Naive thymus-derived CD4-positive, alpha-beta T cell (primary cell): Measurements from ENCODE around the gene SLC9A3. TPM values are rescaled to one million over a fixed set of nuclear protein-coding genes. Genes with fewer than 3 reads are reported as not detected.

Source experiments
- ATAC-seq: fragments of 150-1000 bp; cut with Tn5 transposase; 2 replicates; pipeline ENCODE4 v1.10.0; 2021; ENCODE audit warnings: mild to moderate bottlenecking, moderate library complexity
- CTCF ChIA-PET: fragments of 350-600 bp; sonication (Branson Sonifier 250); formaldehyde crosslinking; loops from one replicate; lab custom pipeline; 2021; ENCODE audit warnings: antibody characterized with exemption; lab: Charles Lee
- POLR2A ChIA-PET: fragments of 350-600 bp; sonication (Branson Sonifier 250); formaldehyde crosslinking; loops from one replicate; lab custom pipeline; 2021; ENCODE audit warnings: antibody characterized with exemption, inconsistent platforms; lab: Charles Lee
- DNase-seq, 9 donors: peaks; one replicate each; pipeline versions ENCODE4 v3.0.0 to v3.0.0-alpha.2; 2020 to 2022; ENCODE audit warnings: mixed read lengths in 1 of 9
- H3K27ac ChIP-seq: one replicate; pipeline ENCODE4 v1.7.0; 2013; ENCODE audit warnings: mild to moderate bottlenecking, low read depth, low read length, moderate library complexity
- H3K27me3 ChIP-seq, 2 donors: one replicate each; pipeline ENCODE4 v1.7.0; 2013; ENCODE audit warnings: low read length in 2 of 2, mild to moderate bottlenecking in 2 of 2, moderate library complexity in 2 of 2; ENCODE audit not compliant: control insufficient read depth in 2 of 2, insufficient read depth in 2 of 2
- H3K36me3 ChIP-seq, 3 experiments: 1 replicate in 2 of 3; 2 replicates in 1 of 3; pipeline ENCODE4 v1.7.0; 2013; ENCODE audit warnings: low read length in 3 of 3, mild to moderate bottlenecking in 3 of 3, moderate library complexity in 1 of 3; ENCODE audit not compliant: insufficient read depth in 3 of 3, control insufficient read depth in 2 of 3
- H3K4me1 ChIP-seq, 2 donors: one replicate each; pipeline ENCODE4 v1.7.0; 2013; ENCODE audit warnings: low read length in 2 of 2, mild to moderate bottlenecking in 2 of 2, moderate library complexity in 1 of 2; ENCODE audit not compliant: control insufficient read depth in 2 of 2, insufficient read depth in 2 of 2
- H3K4me3 ChIP-seq: 2 replicates; pipeline ENCODE4 v1.7.0; 2013; ENCODE audit warnings: mild to moderate bottlenecking, low read length
- H3K9me3 ChIP-seq, 3 experiments: 1 replicate in 2 of 3; 2 replicates in 1 of 3; pipeline ENCODE4 v1.7.0; 2013; ENCODE audit warnings: low read length in 3 of 3; ENCODE audit not compliant: control insufficient read depth in 2 of 3
- H3K27ac Mint-ChIP-seq, 9 donors: one replicate each; pipeline ENCODE4 v1.8.0; 2020 to 2022; ENCODE audit warnings: mixed read lengths in 9 of 9, mild to moderate bottlenecking in 8 of 9, moderate library complexity in 5 of 9, inconsistent platforms in 2 of 9
- H3K27me3 Mint-ChIP-seq, 5 donors: one replicate each; pipeline ENCODE4 v1.8.0; 2021 to 2022; ENCODE audit warnings: mixed read lengths in 5 of 5, mild to moderate bottlenecking in 1 of 5
- H3K36me3 Mint-ChIP-seq, 5 donors: one replicate each; pipeline ENCODE4 v1.8.0; 2020 to 2022; ENCODE audit warnings: mixed read lengths in 5 of 5, mild to moderate bottlenecking in 3 of 5, inconsistent platforms in 1 of 5
- H3K4me1 Mint-ChIP-seq, 7 donors: one replicate each; pipeline ENCODE4 v1.8.0; 2020 to 2022; ENCODE audit warnings: mixed read lengths in 7 of 7, mild to moderate bottlenecking in 3 of 7, inconsistent platforms in 1 of 7
- H3K4me3 Mint-ChIP-seq, 10 donors: one replicate each; pipeline ENCODE4 v1.8.0; 2020 to 2022; ENCODE audit warnings: mild to moderate bottlenecking in 10 of 10, mixed read lengths in 10 of 10, moderate library complexity in 6 of 10, inconsistent platforms in 2 of 10
- H3K9me3 Mint-ChIP-seq, 11 donors: one replicate each; pipeline ENCODE4 v1.8.0; 2020 to 2022; ENCODE audit warnings: mixed read lengths in 11 of 11, mild to moderate bottlenecking in 4 of 11, inconsistent platforms in 1 of 11, moderate library complexity in 1 of 11
- intact Hi-C, 2 donors: fragments of 100-400 bp; cut with micrococcal nuclease; formaldehyde crosslinking; loops; one replicate each; pipeline ENCODE4 v1.15.1; 2023
- polyA plus RNA-seq, 2 donors: library from polyadenylated mRNA; unstranded; fragments of 300-500 nt; fragmentation: Illumina TruSeq; gene quantifications; one replicate each; pipeline ENCODE4 v1.2.3, GENCODE V29; 2021
- total RNA-seq, 6 experiments: library from RNA in 5 of 6; stranded (reverse) in 5 of 6; gene quantifications; 1 replicate in 5 of 6; 2 replicates in 1 of 6; pipeline ENCODE4 v1.2.3 and lab custom pipeline; 2021 to 2026

Gene SLC9A3
- total and polyA plus RNA-seq, 7 experiments from 2014 or later = 1.5 to 5.5 (median 3.2) TPM

GRCh38 chr5:570446-570845, 46.2 kb upstream of the SLC9A3 start:
- no peak overlapping the region for H3K27ac ChIP-seq
- no peaks in the 10 kb centered on the region for H3K36me3 ChIP-seq
- H3K9me3 Mint-ChIP-seq = peaks cover 0 to 18% (median 7%) of the 10 kb centered on the region in 11 donors
- no peaks in the 10 kb centered on the region for H3K4me1 ChIP-seq
- no peaks in the 10 kb centered on the region for H3K27me3 ChIP-seq
- no peak for ATAC-seq
- H3K27ac Mint-ChIP-seq = no peak overlapping the region
- H3K36me3 Mint-ChIP-seq = peaks cover 0 to 10% (median 4%) of the 10 kb centered on the region in 5 donors
- peaks cover 23 to 45% (median 41%) of the 10 kb centered on the region in 5 donors for H3K27me3 Mint-ChIP-seq
- intact Hi-C loops = no loop called here
- no peak overlapping the region for H3K4me3 Mint-ChIP-seq
- peaks cover 0 to 4% (median 0%) of the 10 kb centered on the region in 7 donors for H3K4me1 Mint-ChIP-seq
- H3K9me3 ChIP-seq = peaks cover 0 to 5% (median 0%) of the 10 kb centered on the region in 3 experiments
- no peak overlapping the region for H3K4me3 ChIP-seq
- DNase-seq = no peak
- CTCF ChIA-PET = no interaction called here
- POLR2A ChIA-PET = no interaction called here

DNA sequence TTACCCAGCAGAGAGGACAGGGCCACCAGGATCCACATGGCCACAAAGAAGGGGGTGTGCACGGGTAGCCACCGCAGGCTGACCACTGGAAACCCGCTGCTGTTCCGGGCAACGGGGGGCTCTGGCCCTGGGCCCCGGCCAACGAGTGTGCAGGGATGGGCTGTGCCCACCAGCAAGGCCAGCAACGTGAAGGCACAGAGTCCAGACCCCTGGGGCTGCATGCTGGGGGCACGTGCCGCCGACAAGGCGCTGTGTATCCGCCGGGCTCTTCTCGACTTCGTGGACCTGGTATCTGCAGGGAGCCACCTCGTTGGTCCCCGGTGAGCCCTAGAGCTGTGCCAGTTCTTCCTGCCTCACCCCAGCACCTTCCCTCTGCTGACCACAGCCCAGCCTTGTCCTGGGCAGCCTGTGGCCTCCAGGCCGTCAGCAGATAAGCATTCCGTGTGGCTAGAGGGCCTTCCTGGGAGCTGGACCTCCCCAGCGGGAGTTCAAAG, 45.7 kb upstream of the SLC9A3 start:
- Mint-ChIP-seq H3K4me3 (no peak overlapping the region), H3K4me1 (peaks cover 0 to 4% (median 0%) of the 10 kb centered on the region in 7 donors), H3K36me3 (peaks cover 0 to 5% (median 0%) of the 10 kb centered on the region in 5 donors), H3K27me3 (peaks cover 23 to 39% (median 36%) of the 10 kb centered on the region in 5 donors), H3K27ac (no peak overlapping the region), H3K9me3 (peaks cover 0 to 13% (median 2%) of the 10 kb centered on the region in 11 donors)
- intact Hi-C loops = no loop called here
- CTCF ChIA-PET = no interaction called here
- POLR2A ChIA-PET = no interaction called here
- no peak for ATAC-seq
- Histone ChIP-seq H3K4me3 (no peak overlapping the region), H3K9me3 (no peaks in the 10 kb centered on the region), H3K27ac (no peak overlapping the region), H3K36me3 (no peaks in the 10 kb centered on the region), H3K27me3 (no peaks in the 10 kb centered on the region), H3K4me1 (no peaks in the 10 kb centered on the region)
- no peak for DNase-seq

DNA sequence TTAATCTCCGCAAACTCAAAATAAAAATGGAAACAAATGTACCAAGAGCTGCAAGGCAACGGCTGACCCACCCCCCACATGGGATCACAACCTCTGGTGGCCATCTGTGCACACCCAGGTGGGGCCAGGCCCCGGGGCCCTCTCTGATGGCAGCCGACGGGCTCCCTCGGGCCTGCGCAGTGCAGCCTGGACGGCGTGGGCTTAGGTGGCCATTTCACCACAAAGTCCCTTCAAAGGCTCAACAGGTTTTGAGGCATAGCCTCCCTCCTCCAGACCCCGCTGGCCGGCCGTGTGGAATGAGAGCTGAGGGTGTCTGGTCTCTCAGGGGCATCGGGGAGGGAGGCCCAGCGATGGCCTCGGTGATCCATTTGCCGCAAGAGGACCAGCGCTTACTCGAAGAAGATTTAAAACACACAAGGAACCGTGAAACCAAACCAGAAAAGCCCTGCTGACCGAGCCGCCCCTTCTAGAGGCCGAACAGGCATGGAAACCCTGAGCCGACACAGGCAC, 45.2 kb upstream of the SLC9A3 start:
- Histone ChIP-seq H3K27me3 (no peaks in the 10 kb centered on the region), H3K36me3 (no peaks in the 10 kb centered on the region), H3K27ac (no peak overlapping the region), H3K4me3 (no peak overlapping the region), H3K9me3 (no peaks in the 10 kb centered on the region), H3K4me1 (no peaks in the 10 kb centered on the region)
- Mint-ChIP-seq H3K27ac (no peak overlapping the region), H3K27me3 (peaks cover 23 to 36% (median 31%) of the 10 kb centered on the region in 5 donors), H3K4me1 (peaks cover 0 to 3% (median 0%) of the 10 kb centered on the region in 7 donors), H3K4me3 (no peak overlapping the region), H3K36me3 (peaks cover 0 to 5% (median 0%) of the 10 kb centered on the region in 5 donors), H3K9me3 (peaks cover 0 to 12% (median 0%) of the 10 kb centered on the region in 11 donors)
- POLR2A ChIA-PET = no interaction called here
- ATAC-seq = no peak
- no peak for DNase-seq
- intact Hi-C loops = no loop called here
- CTCF ChIA-PET = no interaction called here

- H3K9me3 Mint-ChIP-seq = peaks cover 0 to 12% (median 0%) of the 10 kb centered on the region in 11 donors
- peaks cover 0 to 3% (median 0%) of the 10 kb centered on the region in 7 donors for H3K4me1 Mint-ChIP-seq
- no peak for DNase-seq
- no peak overlapping the region for H3K27ac Mint-ChIP-seq
- peaks cover 23 to 32% (median 27%) of the 10 kb centered on the region in 5 donors for H3K27me3 Mint-ChIP-seq
- no peaks in the 10 kb centered on the region for H3K9me3 ChIP-seq
- H3K4me1 ChIP-seq = no peaks in the 10 kb centered on the region
- no peak overlapping the region for H3K4me3 ChIP-seq
- H3K27me3 ChIP-seq = no peaks in the 10 kb centered on the region
- peaks cover 0 to 5% (median 0%) of the 10 kb centered on the region in 5 donors for H3K36me3 Mint-ChIP-seq
- ATAC-seq = no peak
- H3K4me3 Mint-ChIP-seq = no peak overlapping the region
- ChIA-PET CTCF (no interaction called here), POLR2A (no interaction called here)
- no peaks in the 10 kb centered on the region for H3K36me3 ChIP-seq
- intact Hi-C loops = no loop called here
- H3K27ac ChIP-seq = no peak overlapping the region
These were observed 44.6 kb upstream of the SLC9A3 start for GRCh38 chr5:568809-569208.

GRCh38 chr5:568061-568781, 44.0 kb upstream of the SLC9A3 start:
- H3K36me3 ChIP-seq = no peaks in the 10 kb centered on the region
- POLR2A ChIA-PET = no interaction called here
- no peaks in the 10 kb centered on the region for H3K27me3 ChIP-seq
- Mint-ChIP-seq H3K9me3 (peaks cover 0 to 9% (median 0%) of the 10 kb centered on the region in 11 donors), H3K4me1 (peaks cover 0 to 3% (median 0%) of the 10 kb centered on the region in 7 donors), H3K4me3 (no peak overlapping the region), H3K36me3 (peaks cover 0 to 5% (median 0%) of the 10 kb centered on the region in 5 donors), H3K27me3 (peaks cover 23 to 27% (median 25%) of the 10 kb centered on the region in 5 donors), H3K27ac (no peak overlapping the region)
- H3K4me1 ChIP-seq = no peaks in the 10 kb centered on the region
- no peak overlapping the region for H3K27ac ChIP-seq
- no peak overlapping the region for H3K4me3 ChIP-seq
- CTCF ChIA-PET = no interaction called here
- H3K9me3 ChIP-seq = no peaks in the 10 kb centered on the region
- intact Hi-C loops = no loop called here
- no peak for DNase-seq
- ATAC-seq = no peak

- POLR2A ChIA-PET = no interaction called here
- H3K9me3 Mint-ChIP-seq = peaks cover 0 to 9% (median 0%) of the 10 kb centered on the region in 11 donors
These were observed 43.4 kb upstream of the SLC9A3 start for GRCh38 chr5:567664-568060.

More at GRCh38 chr5:567664-568060, 43.4 kb upstream of the SLC9A3 start:
- no peak overlapping the region for H3K27ac Mint-ChIP-seq
- Histone ChIP-seq H3K27ac (no peak overlapping the region), H3K9me3 (no peaks in the 10 kb centered on the region), H3K4me1 (no peaks in the 10 kb centered on the region), H3K36me3 (no peaks in the 10 kb centered on the region), H3K4me3 (no peak overlapping the region), H3K27me3 (no peaks in the 10 kb centered on the region)
- no peak overlapping the region for H3K4me3 Mint-ChIP-seq
- ATAC-seq (no peak), DNase-seq (no peak)
- H3K27me3 Mint-ChIP-seq = peaks cover 20 to 27% (median 22%) of the 10 kb centered on the region in 5 donors
- H3K36me3 Mint-ChIP-seq = peaks cover 0 to 5% (median 0%) of the 10 kb centered on the region in 5 donors
- peaks cover 0 to 3% (median 0%) of the 10 kb centered on the region in 7 donors for H3K4me1 Mint-ChIP-seq
- intact Hi-C loops = no loop called here
- CTCF ChIA-PET = no interaction called here
